Mammary epithelial cell (primary cell): ENCODE measurements around the gene BCL2L14.

Experiments used
- CTCF ChIP-seq, 2 donors: IDR thresholded peaks in 1 of 2; conservative IDR thresholded peaks in 1 of 2; 2 replicates each; pipeline ENCODE4 v1.5.1; 2011 to 2012; ENCODE audit warnings: inconsistent platforms in 2 of 2, low read length in 2 of 2, mild to moderate bottlenecking in 2 of 2, control low read depth in 1 of 2, low read depth in 1 of 2; ENCODE audit not compliant: insufficient read depth in 1 of 2; ENCODE audit errors: extremely low read depth in 1 of 2
- EZH2 ChIP-seq: IDR thresholded peaks from 2 replicates; pipeline ENCODE4 v1.6.1; 2012; ENCODE audit warnings: low read length, inconsistent platforms, borderline replicate concordance

- TF ChIP-seq CTCF (conservative IDR thresholded peaks at IDR 0.05 in 1 of 2, IDR thresholded peaks at IDR 0.05 in 1 of 2; ENCODE audit: extremely low read depth in 1 of 2, insufficient read depth in 1 of 2, low read depth in 1 of 2, low read length in 2 of 2) (peak in 1 of 2 donors; percentile 27), EZH2 (no peak)
Measured at GRCh38 chr12:12070674-12071656, at the start of gene BCL2L14.
